ENCODE data around the gene NDNF. TPM values are rescaled to one million over a fixed set of nuclear protein-coding genes. Genes with fewer than 3 reads are reported as not detected.

Gene NDNF
- total and polyA plus RNA-seq, 9 of the 15 experiments (the other 6 are each of a cell fraction or from before 2014, with no cell fraction given) = not detected

DNA sequence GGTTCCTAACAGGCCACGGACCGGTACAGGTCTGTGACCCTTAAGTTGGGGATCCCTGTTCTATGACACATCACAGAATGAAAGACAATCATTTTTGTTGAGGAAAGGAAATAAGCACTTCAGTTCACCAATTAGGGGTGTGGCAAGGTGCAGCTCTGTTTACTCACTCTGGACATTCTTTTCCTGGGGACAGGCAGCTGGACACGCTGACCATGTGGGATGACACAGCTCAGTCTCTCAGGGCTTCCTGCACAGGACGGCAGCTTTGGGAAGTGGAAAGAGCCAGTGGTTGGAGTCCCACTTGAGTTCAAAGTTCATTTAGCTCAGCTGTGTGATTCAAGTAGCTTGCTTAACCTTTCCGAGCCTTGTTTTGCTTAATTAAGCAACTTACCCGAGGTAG, 55.7 kb downstream of the NDNF start (continued):
- TF ChIP-seq, protein P1, sequence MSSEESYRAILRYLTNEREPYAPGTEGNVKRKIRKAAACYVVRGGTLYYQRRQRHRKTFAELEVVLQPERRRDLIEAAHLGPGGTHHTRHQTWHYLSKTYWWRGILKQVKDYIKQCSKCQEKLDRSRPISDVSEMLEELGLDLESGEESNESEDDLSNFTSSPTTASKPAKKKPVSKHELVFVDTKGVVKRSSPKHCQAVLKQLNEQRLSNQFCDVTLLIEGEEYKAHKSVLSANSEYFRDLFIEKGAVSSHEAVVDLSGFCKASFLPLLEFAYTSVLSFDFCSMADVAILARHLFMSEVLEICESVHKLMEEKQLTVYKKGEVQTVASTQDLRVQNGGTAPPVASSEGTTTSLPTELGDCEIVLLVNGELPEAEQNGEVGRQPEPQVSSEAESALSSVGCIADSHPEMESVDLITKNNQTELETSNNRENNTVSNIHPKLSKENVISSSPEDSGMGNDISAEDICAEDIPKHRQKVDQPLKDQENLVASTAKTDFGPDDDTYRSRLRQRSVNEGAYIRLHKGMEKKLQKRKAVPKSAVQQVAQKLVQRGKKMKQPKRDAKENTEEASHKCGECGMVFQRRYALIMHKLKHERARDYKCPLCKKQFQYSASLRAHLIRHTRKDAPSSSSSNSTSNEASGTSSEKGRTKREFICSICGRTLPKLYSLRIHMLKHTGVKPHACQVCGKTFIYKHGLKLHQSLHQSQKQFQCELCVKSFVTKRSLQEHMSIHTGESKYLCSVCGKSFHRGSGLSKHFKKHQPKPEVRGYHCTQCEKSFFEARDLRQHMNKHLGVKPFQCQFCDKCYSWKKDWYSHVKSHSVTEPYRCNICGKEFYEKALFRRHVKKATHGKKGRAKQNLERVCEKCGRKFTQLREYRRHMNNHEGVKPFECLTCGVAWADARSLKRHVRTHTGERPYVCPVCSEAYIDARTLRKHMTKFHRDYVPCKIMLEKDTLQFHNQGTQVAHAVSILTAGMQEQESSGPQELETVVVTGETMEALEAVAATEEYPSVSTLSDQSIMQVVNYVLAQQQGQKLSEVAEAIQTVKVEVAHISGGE (CRISPR knock-in tag; IDR thresholded peaks at IDR 0.05) = no peak
- TF ChIP-seq, protein P2, sequence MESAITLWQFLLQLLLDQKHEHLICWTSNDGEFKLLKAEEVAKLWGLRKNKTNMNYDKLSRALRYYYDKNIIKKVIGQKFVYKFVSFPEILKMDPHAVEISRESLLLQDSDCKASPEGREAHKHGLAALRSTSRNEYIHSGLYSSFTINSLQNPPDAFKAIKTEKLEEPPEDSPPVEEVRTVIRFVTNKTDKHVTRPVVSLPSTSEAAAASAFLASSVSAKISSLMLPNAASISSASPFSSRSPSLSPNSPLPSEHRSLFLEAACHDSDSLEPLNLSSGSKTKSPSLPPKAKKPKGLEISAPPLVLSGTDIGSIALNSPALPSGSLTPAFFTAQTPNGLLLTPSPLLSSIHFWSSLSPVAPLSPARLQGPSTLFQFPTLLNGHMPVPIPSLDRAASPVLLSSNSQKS (CRISPR knock-in tag; IDR thresholded peaks at IDR 0.05) = no peak
- TF ChIP-seq SPI1 (IDR thresholded peaks at IDR 0.05; ENCODE audit: borderline replicate concordance, low read depth, low read length) (no peak), ZNF707 (CRISPR knock-in tag; conservative IDR thresholded peaks at IDR 0.05) (no peak), CBFB (CRISPR knock-in tag; IDR thresholded peaks at IDR 0.05) (no peak), ZNF143 (CRISPR knock-in tag; IDR thresholded peaks at IDR 0.05) (no peak)
- TF ChIP-seq, protein P3, sequence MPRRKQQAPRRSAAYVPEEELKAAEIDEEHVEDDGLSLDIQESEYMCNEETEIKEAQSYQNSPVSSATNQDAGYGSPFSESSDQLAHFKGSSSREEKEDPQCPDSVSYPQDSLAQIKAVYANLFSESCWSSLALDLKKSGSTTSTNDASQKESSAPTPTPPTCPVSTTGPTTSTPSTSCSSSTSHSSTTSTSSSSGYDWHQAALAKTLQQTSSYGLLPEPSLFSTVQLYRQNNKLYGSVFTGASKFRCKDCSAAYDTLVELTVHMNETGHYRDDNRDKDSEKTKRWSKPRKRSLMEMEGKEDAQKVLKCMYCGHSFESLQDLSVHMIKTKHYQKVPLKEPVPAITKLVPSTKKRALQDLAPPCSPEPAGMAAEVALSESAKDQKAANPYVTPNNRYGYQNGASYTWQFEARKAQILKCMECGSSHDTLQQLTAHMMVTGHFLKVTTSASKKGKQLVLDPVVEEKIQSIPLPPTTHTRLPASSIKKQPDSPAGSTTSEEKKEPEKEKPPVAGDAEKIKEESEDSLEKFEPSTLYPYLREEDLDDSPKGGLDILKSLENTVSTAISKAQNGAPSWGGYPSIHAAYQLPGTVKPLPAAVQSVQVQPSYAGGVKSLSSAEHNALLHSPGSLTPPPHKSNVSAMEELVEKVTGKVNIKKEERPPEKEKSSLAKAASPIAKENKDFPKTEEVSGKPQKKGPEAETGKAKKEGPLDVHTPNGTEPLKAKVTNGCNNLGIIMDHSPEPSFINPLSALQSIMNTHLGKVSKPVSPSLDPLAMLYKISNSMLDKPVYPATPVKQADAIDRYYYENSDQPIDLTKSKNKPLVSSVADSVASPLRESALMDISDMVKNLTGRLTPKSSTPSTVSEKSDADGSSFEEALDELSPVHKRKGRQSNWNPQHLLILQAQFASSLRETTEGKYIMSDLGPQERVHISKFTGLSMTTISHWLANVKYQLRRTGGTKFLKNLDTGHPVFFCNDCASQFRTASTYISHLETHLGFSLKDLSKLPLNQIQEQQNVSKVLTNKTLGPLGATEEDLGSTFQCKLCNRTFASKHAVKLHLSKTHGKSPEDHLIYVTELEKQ (CRISPR knock-in tag; IDR thresholded peaks at IDR 0.05) = no peak

Measured in K562 (cell line).